Activated CD4-positive, alpha-beta T cell treated with anti-CD3 and anti-CD28 coated beads, Interleukin-2, amount 50 U/mL, for 4 hours (primary cell): ENCODE measurements around the gene ANO10.
"Not testable (repeated sequence)": the region's sequence is repeated elsewhere in the genome, so short reads cannot be mapped to it uniquely, and the experiment has no call there.

ENCODE experiments used
- DNase-seq, 2 experiments: peaks; one replicate each; pipeline ENCODE4 v3.0.0-alpha.2; 2020

Gene ANO10

GRCh38 chr3:43515208-43515917, 106.4 kb downstream of the ANO10 start:
- no peak for DNase-seq

DNA sequence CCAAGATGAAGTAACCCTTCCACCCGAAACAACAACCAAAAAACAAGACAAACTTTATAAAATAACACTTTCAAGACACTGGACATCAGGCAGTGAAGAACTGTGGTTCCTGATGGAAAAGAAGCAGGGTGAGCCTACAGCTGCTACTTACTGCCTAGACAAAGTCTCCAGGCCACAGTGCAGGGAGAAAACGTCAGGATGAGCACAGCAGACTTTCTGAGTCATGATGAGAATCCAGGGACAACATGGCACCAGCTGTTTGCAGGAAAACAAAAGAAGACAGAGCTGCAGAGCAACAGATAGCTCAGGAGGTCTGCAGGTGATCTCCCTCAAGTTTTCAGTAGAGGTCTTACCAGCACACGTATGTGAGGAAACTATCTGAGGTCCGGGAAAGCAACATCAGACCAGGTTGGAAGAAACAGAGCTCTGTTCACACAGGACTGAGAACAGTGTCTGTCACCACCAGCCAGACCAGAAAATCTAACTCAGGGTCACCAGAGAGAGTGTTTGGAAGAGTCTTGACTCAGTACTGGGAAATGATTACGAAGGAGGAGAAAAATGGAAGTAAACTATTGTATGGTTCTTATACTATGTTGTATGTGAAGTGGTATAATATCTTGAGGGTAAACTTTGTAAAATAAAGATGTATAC, 108.9 kb downstream of the ANO10 start:
- DNase-seq = no peak

DNA sequence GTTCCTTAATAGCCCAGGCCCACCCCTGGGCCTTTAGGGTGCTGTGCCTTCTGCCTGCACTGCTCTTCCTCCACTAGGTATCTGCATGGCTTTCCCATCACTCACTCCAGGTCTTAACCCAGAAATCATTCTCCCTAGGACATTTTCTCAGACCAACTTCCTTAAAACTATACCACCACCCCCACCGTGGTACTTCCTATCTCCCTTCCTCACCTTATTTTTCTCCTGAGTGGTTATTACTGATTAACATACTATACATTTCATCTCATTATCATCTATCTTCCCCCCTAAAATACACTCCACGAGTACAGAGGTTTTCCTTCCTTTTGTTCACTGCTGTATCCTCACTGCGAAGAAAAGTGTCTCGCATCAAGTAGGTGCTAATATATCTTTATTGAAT, 115.2 kb downstream of the ANO10 start:
- no peak for DNase-seq

DNA sequence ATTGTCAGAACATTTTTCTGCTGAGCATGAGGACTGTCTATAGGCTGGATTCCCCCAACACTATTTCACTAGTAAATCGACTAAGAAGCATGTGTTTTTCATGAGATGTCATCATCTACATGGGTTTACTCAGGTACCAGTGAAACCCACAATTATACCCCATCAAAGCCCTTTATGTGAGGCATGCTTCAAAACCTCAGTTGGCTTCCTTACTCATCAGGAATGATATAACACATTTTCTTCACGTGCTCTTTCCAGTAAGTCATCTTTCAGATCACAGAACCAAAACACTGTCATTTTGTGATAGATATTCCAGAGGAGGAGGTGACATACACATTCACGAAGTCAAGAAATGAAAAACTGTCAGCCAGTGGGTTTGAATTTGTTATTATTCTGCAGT, 116.5 kb downstream of the ANO10 start:
- no peak for DNase-seq

DNA sequence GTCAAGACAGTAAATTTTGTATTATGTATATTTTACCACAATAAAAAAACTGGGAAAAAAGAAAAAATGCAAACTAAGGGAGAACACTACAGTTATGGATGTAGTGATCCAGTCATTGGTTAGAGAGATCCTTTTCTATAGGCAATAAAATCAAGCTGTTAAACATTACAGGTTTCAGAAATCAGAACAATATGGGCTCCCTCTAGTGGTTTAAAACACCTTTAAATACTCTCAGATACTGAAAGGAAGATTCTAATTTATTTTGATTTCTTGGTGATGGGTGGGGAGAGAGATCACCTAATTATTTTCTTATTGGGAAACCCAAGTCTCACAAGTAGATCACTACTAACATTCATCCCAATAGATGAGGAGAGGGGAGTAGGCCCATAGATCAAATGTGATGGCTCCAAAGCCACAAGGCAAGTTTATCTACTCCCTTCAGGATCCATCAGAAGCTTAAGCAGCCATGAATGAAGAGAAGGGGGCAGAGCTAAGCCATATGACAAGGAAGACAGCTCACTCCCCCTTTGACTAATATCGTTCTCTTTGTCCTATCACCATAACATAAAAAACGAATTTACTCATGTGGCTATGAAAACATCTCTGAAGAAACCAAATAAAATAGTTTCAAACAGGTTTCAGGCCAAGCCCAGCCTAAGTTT, 118.6 kb downstream of the ANO10 start:
- no peak for DNase-seq

GRCh38 chr3:43499256-43499655, 122.6 kb downstream of the ANO10 start:
- DNase-seq = no peak

- DNase-seq = no peak
Observed at GRCh38 chr3:43497905-43498365, 123.9 kb downstream of the ANO10 start.

DNA sequence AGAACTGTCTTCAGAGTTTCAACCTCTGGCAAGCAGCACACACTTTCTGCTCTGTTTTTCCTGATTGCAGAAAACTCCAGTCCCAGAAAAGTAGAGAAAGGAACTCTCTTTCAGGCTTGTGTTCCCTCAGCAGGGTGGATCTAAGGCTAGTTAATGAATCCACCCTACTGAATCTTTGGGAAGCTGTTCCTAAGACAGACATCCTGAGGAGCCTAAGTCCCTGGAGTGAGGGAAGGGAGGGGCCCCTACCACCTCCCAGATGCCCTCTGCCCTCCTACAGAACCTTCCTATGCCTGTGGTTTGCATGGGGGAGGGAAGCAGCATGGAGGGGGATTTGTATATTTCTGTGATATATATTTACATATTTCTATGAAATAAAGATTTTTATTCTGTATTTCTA, 124.4 kb downstream of the ANO10 start:
- DNase-seq = no peak

DNA sequence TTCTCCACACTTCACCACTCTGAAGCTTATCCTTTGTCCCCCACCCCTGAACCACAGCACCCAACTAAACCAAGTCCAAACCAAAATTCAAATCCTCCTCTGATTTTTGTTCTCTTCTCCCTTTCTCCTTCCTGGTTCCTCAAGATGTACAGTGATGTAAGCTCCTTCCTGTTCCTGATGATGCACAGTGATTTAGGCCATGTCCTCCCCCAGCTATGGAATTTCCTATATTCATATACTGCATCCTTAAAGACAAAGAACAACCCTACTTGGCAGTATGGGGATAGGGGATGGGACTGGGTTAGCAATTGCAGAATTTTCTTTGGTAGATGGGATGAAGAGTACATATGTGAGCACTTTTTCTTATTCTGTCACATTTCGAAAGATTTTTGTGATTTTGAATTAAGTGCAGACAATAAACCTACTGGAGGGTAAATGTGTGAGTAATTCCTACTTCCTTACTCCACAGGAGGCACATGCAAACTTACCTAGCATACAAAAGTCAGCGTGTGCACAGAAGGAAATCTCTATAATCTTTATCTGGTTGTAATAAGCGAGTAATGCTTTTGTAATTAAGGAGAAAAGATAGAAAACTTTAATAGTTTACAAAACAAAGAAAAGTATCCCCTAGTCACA, 125.0 kb downstream of the ANO10 start:
- no peak for DNase-seq

GRCh38 chr3:43492932-43493331, 128.9 kb downstream of the ANO10 start:
- DNase-seq = not testable (repeated sequence)

DNA sequence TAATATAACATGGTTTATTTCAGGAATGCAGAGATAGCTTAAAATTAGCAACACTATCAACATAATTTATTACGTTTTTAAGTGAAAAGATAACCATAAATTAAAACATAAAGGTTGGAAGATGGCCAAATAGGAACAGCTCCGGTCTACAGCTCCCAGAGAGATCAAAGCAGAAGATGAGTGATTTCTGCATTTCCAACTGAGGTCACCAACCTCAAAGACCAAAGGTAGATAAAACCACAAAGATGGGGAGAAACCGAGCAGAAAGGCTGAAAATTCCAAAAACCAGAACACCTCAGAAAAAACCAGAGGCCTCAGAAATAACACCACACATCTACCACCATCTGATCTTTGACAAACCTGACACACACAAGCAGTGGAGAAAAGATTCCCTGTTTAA, 130.0 kb downstream of the ANO10 start:
- not testable (repeated sequence) for DNase-seq

GRCh38 chr3:43490640-43491185, 131.1 kb downstream of the ANO10 start:
- DNase-seq = no peak

GRCh38 chr3:43489930-43490329, 131.9 kb downstream of the ANO10 start:
- DNase-seq = no peak

- DNase-seq = no peak
Observed at GRCh38 chr3:43485931-43486330, 135.9 kb downstream of the ANO10 start.

DNA sequence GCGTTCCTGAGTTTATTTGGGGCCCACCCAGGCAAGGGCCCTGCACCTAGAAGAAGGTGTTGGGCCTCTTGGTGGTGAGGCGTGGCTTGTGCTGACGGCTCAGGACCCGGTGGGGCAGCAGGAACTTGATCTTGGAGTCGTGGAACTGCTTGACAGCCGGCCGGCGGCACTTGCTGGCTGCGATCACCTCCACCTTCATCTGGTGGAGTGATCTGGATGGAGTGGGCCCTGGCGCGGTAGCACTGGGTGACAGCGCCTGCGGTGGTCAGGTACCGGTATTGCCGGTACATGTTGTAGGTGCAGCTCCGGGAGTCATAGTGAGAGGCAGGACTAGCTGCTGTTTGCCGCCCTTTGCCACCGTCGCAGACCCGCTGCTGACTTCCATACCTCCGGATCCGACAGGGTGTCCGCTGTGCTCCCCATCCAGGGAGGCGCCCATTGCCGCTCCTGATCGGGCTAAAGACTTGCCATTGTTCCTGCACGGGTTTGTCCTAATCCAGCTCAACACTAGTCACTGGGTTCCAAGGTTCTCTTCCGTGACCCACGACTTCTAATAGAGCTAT, 136.8 kb downstream of the ANO10 start:
- DNase-seq = no peak

GRCh38 chr3:43481375-43481774, 140.4 kb downstream of the ANO10 start:
- no peak for DNase-seq

- DNase-seq = not testable (repeated sequence)
Observed at GRCh38 chr3:43478839-43479238, 143.0 kb downstream of the ANO10 start.

DNA sequence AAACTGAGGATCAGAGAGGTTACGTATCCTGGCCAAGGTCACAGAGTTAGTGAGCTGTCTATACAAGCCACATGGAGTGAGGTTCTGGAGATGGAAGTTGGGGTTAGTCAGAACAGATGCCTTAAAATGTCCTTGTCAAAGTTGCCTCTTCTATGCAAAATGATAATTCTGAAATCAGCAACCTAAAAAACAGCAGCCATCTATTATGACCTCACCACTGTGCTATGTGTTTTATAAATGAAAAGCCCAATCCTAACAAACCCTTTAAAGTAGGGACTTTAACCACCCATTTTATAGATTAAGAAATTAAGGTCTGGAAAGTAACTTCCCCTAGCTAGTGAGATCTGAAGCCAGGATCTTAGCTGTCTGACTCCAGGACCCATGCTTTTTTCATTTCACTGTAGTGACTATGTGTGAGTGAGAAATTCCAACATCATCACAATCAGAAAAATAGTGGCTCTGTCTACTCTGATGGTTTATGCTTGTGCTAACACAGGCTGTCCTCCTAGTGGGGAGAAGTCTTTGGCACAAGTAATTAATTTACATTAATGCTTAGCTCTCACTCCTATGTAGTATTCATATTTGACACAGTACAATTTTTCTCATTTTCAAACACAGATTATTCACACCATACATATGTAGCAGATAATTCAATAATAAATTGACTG, 143.6 kb downstream of the ANO10 start:
- no peak for DNase-seq

DNA sequence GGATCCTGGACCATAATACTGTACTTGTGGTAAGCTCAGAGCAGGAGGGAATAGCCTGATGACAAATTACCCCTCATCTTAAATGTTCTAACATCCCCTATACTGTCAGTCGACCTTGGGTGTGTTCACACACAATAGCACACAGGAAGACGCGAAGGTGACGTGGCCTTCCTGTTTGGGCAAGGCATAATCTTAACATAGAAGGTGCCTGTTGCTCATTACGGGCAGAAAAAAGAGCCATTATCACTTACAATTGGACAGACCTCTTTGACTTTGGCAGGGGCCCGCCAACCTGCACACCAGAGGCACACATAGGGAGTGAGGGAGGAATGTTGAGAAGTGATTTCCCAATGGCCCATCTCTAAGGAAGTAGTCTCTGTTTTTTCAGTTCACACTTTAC, 144.2 kb downstream of the ANO10 start:
- peak; percentile 53 to 61 for DNase-seq

DNA sequence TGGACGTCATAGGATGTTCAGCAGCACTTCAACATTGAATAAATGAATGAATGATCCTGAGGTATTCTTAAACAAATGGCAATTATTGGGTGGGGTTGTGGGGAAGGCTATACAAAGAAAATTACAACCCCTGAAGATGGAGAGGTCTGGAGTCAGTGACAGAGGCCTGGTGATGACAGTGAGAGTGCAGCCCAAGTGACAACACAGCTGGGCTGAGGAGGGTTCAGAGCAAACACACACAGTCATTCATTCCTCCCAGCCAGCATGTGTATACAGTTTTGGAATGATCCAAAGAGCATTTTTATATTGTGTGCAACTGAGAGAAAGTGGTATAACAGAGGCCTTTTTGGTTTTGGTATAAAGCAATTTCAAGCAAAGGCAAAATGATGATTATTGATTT, 148.1 kb downstream of the ANO10 start:
- no peak for DNase-seq

DNA sequence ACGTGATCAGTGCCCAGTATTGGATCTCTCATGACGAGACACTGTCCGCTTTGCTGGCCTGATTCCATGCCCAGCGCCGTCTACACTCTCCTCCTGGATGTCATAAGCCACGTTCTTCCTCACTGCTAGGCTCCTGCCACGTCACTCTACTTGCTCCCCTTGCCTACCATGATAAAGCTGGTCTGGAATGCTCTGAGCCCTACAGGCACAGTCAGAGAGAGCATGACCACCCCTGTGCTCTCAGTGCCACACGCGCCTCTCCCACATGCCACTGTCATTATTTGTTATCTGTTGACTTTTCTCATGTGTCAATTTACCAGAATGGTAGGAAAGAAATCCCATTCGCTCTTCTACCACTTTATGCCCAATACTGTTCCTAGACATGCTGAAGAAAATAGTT, 148.6 kb downstream of the ANO10 start:
- DNase-seq = no peak

- no peak for DNase-seq
Observed at GRCh38 chr3:43468133-43468532, 153.7 kb downstream of the ANO10 start.
